IMR-90 (cell line): ENCODE data around the gene TAF4B. TPM values are rescaled to one million over a fixed set of nuclear protein-coding genes. Genes with fewer than 3 reads are reported as not detected.
A peak's percentile ranks its signal among the peaks of the same experiment; 100 is the strongest.

ENCODE experiments used
- ATAC-seq: fragments of 200-7000 bp; cut with Tn5 transposase; 2 replicates; pipeline ENCODE4 v1.9.1; 2020; ENCODE audit warnings: low read depth, mild to moderate bottlenecking, moderate library complexity
- Bru-seq: library from RNA; stranded (reverse); fragments of 400-500 nt; gene quantifications from one replicate; lab custom pipeline; 2021; lab: Mats Ljungman, UMichigan
- BruChase-seq, 2 experiments: library from RNA; stranded (reverse); fragments of 400-500 nt; gene quantifications; one replicate each; lab custom pipeline; 2021; lab: Mats Ljungman, UMichigan
- BruUV-seq: library from RNA; stranded (reverse); fragments of 400-500 nt; replicated peaks from 2 replicates; lab custom pipeline; 2021; lab: Mats Ljungman, UMichigan
- CTCF ChIA-PET: fragments of 300-600 bp; formaldehyde crosslinking; extraction: SDS; loops from one replicate; lab custom pipeline; 2021; ENCODE audit warnings: antibody characterized with exemption; lab: Yijun Ruan, JAX
- POLR2A ChIA-PET: fragments of 300-600 bp; sonication (Branson Sonifier 250); formaldehyde crosslinking; loops from one replicate; lab custom pipeline; 2022; ENCODE audit warnings: antibody characterized with exemption; ENCODE audit not compliant: unreplicated experiment; lab: Charles Lee
- DNase-seq: peaks from one replicate; pipeline ENCODE4 v3.0.0; 2013
- H2AFZ ChIP-seq: replicated peaks from 2 replicates; pipeline ENCODE3; 2013; ENCODE audit warnings: low read length, mild to moderate bottlenecking; ENCODE audit not compliant: poor library complexity
- H2AK5ac ChIP-seq: 2 replicates; pipeline ENCODE4 v1.6.1; 2013; ENCODE audit warnings: low read depth, low read length, inconsistent platforms
- H2AK9ac ChIP-seq: replicated peaks from 2 replicates; pipeline ENCODE3; 2013; ENCODE audit warnings: mild to moderate bottlenecking, low read depth, low read length, moderate library complexity; ENCODE audit not compliant: poor library complexity
- H2BK120ac ChIP-seq: 2 replicates; pipeline ENCODE4 v1.6.1; 2013; ENCODE audit warnings: low read depth, low read length, inconsistent platforms
- H2BK15ac ChIP-seq: 3 replicates; pipeline ENCODE4 v1.6.1; 2013; ENCODE audit warnings: low read depth, low read length, inconsistent platforms
- H2BK20ac ChIP-seq: 2 replicates; pipeline ENCODE4 v1.6.1; 2013; ENCODE audit warnings: low read depth, mild to moderate bottlenecking, inconsistent platforms, low read length, moderate library complexity
- H2BK5ac ChIP-seq: 2 replicates; pipeline ENCODE4 v1.6.1; 2013; ENCODE audit warnings: mild to moderate bottlenecking, low read depth, low read length, inconsistent platforms; ENCODE audit not compliant: poor library complexity, severe bottlenecking
- H3K14ac ChIP-seq: replicated peaks from 2 replicates; pipeline ENCODE4 v1.6.1; 2013; ENCODE audit warnings: low read depth, low read length, inconsistent platforms
- H3K18ac ChIP-seq: 2 replicates; pipeline ENCODE4 v1.6.1; 2013; ENCODE audit warnings: low read depth, low read length, control low read depth
- H3K23ac ChIP-seq: 2 replicates; pipeline ENCODE4 v1.6.1; 2013; ENCODE audit warnings: low read depth, low read length, inconsistent platforms
- H3K27ac ChIP-seq: 2 replicates; pipeline ENCODE4 v1.5.1; 2013; ENCODE audit warnings: mild to moderate bottlenecking, control low read depth, low read length; ENCODE audit not compliant: insufficient read depth
- H3K27me3 ChIP-seq: 2 replicates; pipeline ENCODE4 v1.6.1; 2013; ENCODE audit warnings: low read length; ENCODE audit not compliant: control insufficient read depth, insufficient read depth
- H3K36me3 ChIP-seq: 2 replicates; pipeline ENCODE4 v1.6.1; 2013; ENCODE audit warnings: low read length, mixed read lengths; ENCODE audit not compliant: control insufficient read depth, insufficient read depth
- H3K4ac ChIP-seq: 2 replicates; pipeline ENCODE4 v1.6.1; 2013; ENCODE audit warnings: low read depth, low read length, inconsistent platforms
- H3K4me1 ChIP-seq: 2 replicates; pipeline ENCODE4 v1.6.1; 2013; ENCODE audit warnings: low read length, mixed read lengths; ENCODE audit not compliant: control insufficient read depth, insufficient read depth
- H3K4me2 ChIP-seq: 2 replicates; pipeline ENCODE4 v1.6.1; 2013; ENCODE audit warnings: low read depth, mild to moderate bottlenecking, control low read depth, low read length, moderate library complexity
- H3K4me3 ChIP-seq: 2 replicates; pipeline ENCODE4 v1.5.1; 2013; ENCODE audit warnings: low read depth, mild to moderate bottlenecking, control low read depth, low read length, moderate library complexity; ENCODE audit not compliant: insufficient read depth
- H3K56ac ChIP-seq: 2 replicates; pipeline ENCODE4 v1.6.1; 2013; ENCODE audit warnings: low read length, inconsistent platforms; ENCODE audit not compliant: insufficient read depth; ENCODE audit errors: extremely low read depth
- H3K79me1 ChIP-seq, 2 experiments: 2 replicates each; pipeline ENCODE4 v1.6.1; 2013; ENCODE audit warnings: low read length in 2 of 2, inconsistent platforms in 1 of 2, low read depth in 1 of 2
- H3K9ac ChIP-seq: 2 replicates; pipeline ENCODE4 v1.6.1; 2013; ENCODE audit warnings: low read depth, low read length, control low read depth
- H3K9me1 ChIP-seq: 2 replicates; pipeline ENCODE4 v1.6.1; 2013; ENCODE audit warnings: low read length, inconsistent platforms; ENCODE audit not compliant: insufficient read depth
- H3K9me3 ChIP-seq: 2 replicates; pipeline ENCODE4 v1.6.1; 2013; ENCODE audit warnings: low read length; ENCODE audit not compliant: control insufficient read depth, insufficient read depth
- H4K20me1 ChIP-seq: 2 replicates; pipeline ENCODE4 v1.6.1; 2013; ENCODE audit warnings: low read length, inconsistent platforms; ENCODE audit not compliant: insufficient read depth
- H4K5ac ChIP-seq: 2 replicates; pipeline ENCODE4 v1.6.1; 2013; ENCODE audit warnings: mild to moderate bottlenecking, low read depth, low read length, control low read depth
- H4K8ac ChIP-seq, 2 experiments: 2 replicates each; pipeline ENCODE4 v1.6.1; 2013; ENCODE audit warnings: low read depth in 2 of 2, low read length in 2 of 2, control low read depth in 1 of 2, inconsistent platforms in 1 of 2
- H4K91ac ChIP-seq: 2 replicates; pipeline ENCODE4 v1.6.1; 2013; ENCODE audit warnings: low read depth, low read length, inconsistent platforms; ENCODE audit not compliant: insufficient read depth
- BHLHE40 ChIP-seq: fragments of 150-350 bp; IDR thresholded peaks from 2 replicates; pipeline ENCODE4 v1.6.1; 2016; ENCODE audit warnings: mild to moderate bottlenecking, low read depth, low read length
- FOS ChIP-seq: fragments of 150-350 bp; IDR thresholded peaks from 2 replicates; pipeline ENCODE4 v1.6.1; 2016; ENCODE audit warnings: low read depth, low read length
- MAZ ChIP-seq: IDR thresholded peaks from 2 replicates; pipeline ENCODE4 v1.6.1; 2012; ENCODE audit warnings: low read depth, mild to moderate bottlenecking, low read length, improper control_type of control experiment, moderate library complexity, borderline replicate concordance
- MXI1 ChIP-seq: IDR thresholded peaks from 2 replicates; pipeline ENCODE4 v1.6.1; 2012; ENCODE audit warnings: low read depth, mild to moderate bottlenecking, low read length, moderate library complexity, borderline replicate concordance
- RCOR1 ChIP-seq: IDR thresholded peaks from 2 replicates; pipeline ENCODE4 v1.6.1; 2012; ENCODE audit warnings: mild to moderate bottlenecking, low read length, improper control_type of control experiment; ENCODE audit not compliant: insufficient replicate concordance
- WGBS, 2 experiments: methylation state at CpG; one replicate each; pipeline versions ENCODE4 v1.1.5 to v1.1.7; 2013; ENCODE audit warnings: missing lambda C conversion rate in 2 of 2; ENCODE audit not compliant: insufficient read length in 1 of 2; ENCODE audit errors: extremely low coverage in 2 of 2; 5-methylcytosine and 5-hydroxymethylcytosine counted together
- dilution Hi-C: fragments of 300-500 bp; cut with HindIII; formaldehyde crosslinking; loops from one replicate; pipeline ENCODE4 v1.14.3; 2018; ENCODE audit warnings: low sequenced_read_pairs; ENCODE audit not compliant: unreplicated experiment
- in situ Hi-C: fragments of 300-500 bp; cut with MboI; formaldehyde crosslinking; loops from 3 replicates; pipeline ENCODE4 v1.14.3; 2019; ENCODE audit warnings: low sequenced_read_pairs, inconsistent platforms, mixed read lengths
- intact Hi-C: fragments of 100-400 bp; cut with micrococcal nuclease; formaldehyde crosslinking; loops from 2 replicates; pipeline ENCODE4 v1.10.0; 2022
- long read RNA-seq: library from polyadenylated mRNA; unstranded; transcript quantifications from one replicate; pipeline ENCODE4 v2.0.0, GENCODE V29; 2021; ENCODE audit not compliant: unreplicated experiment
- polyA plus RNA-seq, 3 experiments: library from polyadenylated mRNA; depleted of rRNA; stranded (reverse); fragments of >200 nt; gene quantifications; 2 replicates each; pipeline ENCODE4 v1.2.3, GENCODE V29; 2012; ENCODE audit warnings: low replicate concordance in 1 of 3
- total RNA-seq: library from RNA; depleted of rRNA; stranded (reverse); fragments of >200 nt; gene quantifications from 2 replicates; pipeline ENCODE4 v1.2.3, GENCODE V29; 2012; rRNA removed
- TF ChIP-seq, protein P1 (sequence below): fragments of 150-350 bp; IDR thresholded peaks from 2 replicates; pipeline ENCODE4 v1.6.1; 2017; ENCODE audit warnings: mild to moderate bottlenecking, antibody characterized with exemption, low read length, low read depth
- TF ChIP-seq, protein P2 (sequence below): fragments of 150-350 bp; IDR thresholded peaks from 2 replicates; pipeline ENCODE4 v1.6.1; 2016; ENCODE audit warnings: low read depth, mild to moderate bottlenecking, low read length, moderate library complexity, borderline replicate concordance

TAF4B gene, protein sequence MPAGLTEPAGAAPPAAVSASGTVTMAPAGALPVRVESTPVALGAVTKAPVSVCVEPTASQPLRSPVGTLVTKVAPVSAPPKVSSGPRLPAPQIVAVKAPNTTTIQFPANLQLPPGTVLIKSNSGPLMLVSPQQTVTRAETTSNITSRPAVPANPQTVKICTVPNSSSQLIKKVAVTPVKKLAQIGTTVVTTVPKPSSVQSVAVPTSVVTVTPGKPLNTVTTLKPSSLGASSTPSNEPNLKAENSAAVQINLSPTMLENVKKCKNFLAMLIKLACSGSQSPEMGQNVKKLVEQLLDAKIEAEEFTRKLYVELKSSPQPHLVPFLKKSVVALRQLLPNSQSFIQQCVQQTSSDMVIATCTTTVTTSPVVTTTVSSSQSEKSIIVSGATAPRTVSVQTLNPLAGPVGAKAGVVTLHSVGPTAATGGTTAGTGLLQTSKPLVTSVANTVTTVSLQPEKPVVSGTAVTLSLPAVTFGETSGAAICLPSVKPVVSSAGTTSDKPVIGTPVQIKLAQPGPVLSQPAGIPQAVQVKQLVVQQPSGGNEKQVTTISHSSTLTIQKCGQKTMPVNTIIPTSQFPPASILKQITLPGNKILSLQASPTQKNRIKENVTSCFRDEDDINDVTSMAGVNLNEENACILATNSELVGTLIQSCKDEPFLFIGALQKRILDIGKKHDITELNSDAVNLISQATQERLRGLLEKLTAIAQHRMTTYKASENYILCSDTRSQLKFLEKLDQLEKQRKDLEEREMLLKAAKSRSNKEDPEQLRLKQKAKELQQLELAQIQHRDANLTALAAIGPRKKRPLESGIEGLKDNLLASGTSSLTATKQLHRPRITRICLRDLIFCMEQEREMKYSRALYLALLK
- total RNA-seq (0.83 and 1.1 TPM in 2 replicates), polyA plus RNA-seq (2012; rRNA removed) (0.38 and 0.42 TPM in 2 replicates), Bru-seq, nascent RNA (percentile 31 among the genes with signal in this experiment), BruChase-seq, experiment 1, labeled RNA remaining after a 6-hour chase (percentile 17 among the genes with signal in this experiment), BruChase-seq, experiment 2, labeled RNA remaining after a 2-hour chase (percentile 24 among the genes with signal in this experiment)
- 0.19 and 0.24 TPM in 2 replicates for polyA plus RNA-seq (2012; cell fraction: cytosol; rRNA removed)
- 0.26 and 0.52 TPM in 2 replicates for polyA plus RNA-seq (2012; cell fraction: nucleus; rRNA removed; ENCODE audit: low replicate concordance)
- long read RNA-seq, full-length matches to known transcripts = 2 of 2 reads
- long read RNA-seq, partial matches to known transcripts = 0 of 2 reads
- long read RNA-seq, other reads (novel, unspliced or antisense) = 0 of 2 reads

DNA sequence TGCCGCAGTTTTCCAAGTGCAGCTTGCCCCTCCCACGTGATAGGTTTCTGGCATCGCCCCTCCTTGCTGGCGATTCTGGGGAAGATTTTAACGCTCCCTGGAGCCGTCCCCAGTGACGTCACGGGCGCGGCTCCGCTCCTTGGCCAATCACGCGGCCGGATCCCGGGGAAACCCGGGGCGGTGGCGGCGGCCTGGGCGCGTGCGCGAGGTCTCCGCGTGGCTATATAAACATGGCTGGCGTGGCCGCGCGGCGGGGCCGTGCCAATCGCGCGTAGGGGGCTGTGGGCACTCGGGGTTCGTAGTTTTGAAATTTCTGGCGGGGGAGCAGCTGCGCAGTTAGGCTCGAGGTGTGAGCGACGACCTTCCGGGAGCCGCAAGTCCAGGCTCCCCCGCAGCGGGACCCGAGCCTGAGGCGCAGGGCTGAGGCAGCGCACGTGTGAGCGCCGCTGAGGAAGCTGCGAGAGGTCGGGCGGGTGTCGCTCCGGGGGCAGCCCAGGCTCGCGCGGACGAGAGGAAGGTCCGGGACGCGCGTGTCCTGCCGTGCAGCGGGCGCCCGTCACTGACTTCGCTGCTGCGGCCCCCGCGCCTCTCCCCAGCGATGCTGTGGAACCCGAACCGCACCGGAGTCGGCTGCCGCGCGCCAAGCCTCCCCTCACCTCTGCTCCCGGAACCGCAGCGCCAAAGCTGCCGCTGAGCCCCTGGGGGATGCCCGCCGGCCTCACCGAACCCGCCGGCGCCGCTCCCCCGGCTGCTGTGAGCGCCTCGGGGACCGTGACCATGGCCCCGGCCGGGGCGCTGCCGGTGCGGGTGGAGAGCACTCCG lies at the start of gene TAF4B:
Gene TAF4B (plus strand): TSS at position 217 of the 822 bp plus-strand sequence. CDS start 489 bp downstream, at position 706.
- peak within 1 kb of the TSS; percentile 69 for H3K4me3 ChIP-seq
- no peaks in the 10 kb centered on the region for H3K9me3 ChIP-seq
- H3K18ac ChIP-seq = no peak within 1 kb of the TSS
- DNase-seq = peak; percentile 83
- POLR2A ChIA-PET = interaction anchor here (0.6 kb wide), 1 partner anchor 49 kb away, joined by 3 read pairs; no protein-coding TSS in a partner anchor
- TF ChIP-seq, protein P1, sequence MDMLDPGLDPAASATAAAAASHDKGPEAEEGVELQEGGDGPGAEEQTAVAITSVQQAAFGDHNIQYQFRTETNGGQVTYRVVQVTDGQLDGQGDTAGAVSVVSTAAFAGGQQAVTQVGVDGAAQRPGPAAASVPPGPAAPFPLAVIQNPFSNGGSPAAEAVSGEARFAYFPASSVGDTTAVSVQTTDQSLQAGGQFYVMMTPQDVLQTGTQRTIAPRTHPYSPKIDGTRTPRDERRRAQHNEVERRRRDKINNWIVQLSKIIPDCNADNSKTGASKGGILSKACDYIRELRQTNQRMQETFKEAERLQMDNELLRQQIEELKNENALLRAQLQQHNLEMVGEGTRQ = peak; percentile 84
- TF ChIP-seq FOS (0 out of 2 replicates have a peak, but pooled peaks have one; percentile 7), BHLHE40 (peak; percentile 69), RCOR1 (peak; percentile 8), MXI1 (peak; percentile 93), MAZ (no peak)
- TF ChIP-seq, protein P2, sequence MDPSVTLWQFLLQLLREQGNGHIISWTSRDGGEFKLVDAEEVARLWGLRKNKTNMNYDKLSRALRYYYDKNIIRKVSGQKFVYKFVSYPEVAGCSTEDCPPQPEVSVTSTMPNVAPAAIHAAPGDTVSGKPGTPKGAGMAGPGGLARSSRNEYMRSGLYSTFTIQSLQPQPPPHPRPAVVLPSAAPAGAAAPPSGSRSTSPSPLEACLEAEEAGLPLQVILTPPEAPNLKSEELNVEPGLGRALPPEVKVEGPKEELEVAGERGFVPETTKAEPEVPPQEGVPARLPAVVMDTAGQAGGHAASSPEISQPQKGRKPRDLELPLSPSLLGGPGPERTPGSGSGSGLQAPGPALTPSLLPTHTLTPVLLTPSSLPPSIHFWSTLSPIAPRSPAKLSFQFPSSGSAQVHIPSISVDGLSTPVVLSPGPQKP = no peak
- CTCF ChIA-PET = no interaction called here
- no peak within 1 kb of the TSS for H2BK120ac ChIP-seq
- dilution Hi-C loops = no loop called here
- peak within 1 kb of the TSS; percentile 75 for H2AK9ac ChIP-seq
- H3K9me1 ChIP-seq = no peaks in the 10 kb centered on the region
- no peak within 1 kb of the TSS for H4K91ac ChIP-seq
- H3K23ac ChIP-seq = no peak within 1 kb of the TSS; the same call in 1 of the 2 replicates
- 0 out of 2 replicates have a peak within 1 kb of the TSS, but pooled peaks have one; percentile 25 for H3K14ac ChIP-seq
- no peak within 1 kb of the TSS for H4K8ac ChIP-seq
- H3K4ac ChIP-seq = no peak within 1 kb of the TSS
- no peaks in the 10 kb centered on the region for H3K36me3 ChIP-seq
- H3K4me1 ChIP-seq = no peaks in the 10 kb centered on the region
- 1% methylated on average over 34 of the region's 101 CpGs; no CpG with 5 or more reads in 1 of the 2 experiments for WGBS, 2 experiments
- H3K27ac ChIP-seq = no peak within 1 kb of the TSS
- H3K9ac ChIP-seq = peak within 1 kb of the TSS; percentile 44; the same call in 1 of the 2 replicates
- H4K5ac ChIP-seq = no peak within 1 kb of the TSS
- peak within 1 kb of the TSS; percentile 89 for H2AFZ ChIP-seq
- H3K27me3 ChIP-seq = no peaks in the 10 kb centered on the region; the same call in 1 of the 2 replicates
- peak; percentile 98 for ATAC-seq
- no peak within 1 kb of the TSS for H2AK5ac ChIP-seq
- H3K56ac ChIP-seq = no peak within 1 kb of the TSS
- H4K20me1 ChIP-seq = no peaks in the 10 kb centered on the region
- in situ Hi-C loops = no loop called here
- no peak within 1 kb of the TSS for H2BK5ac ChIP-seq
- BruUV-seq = no TSS peak
- no peak within 1 kb of the TSS for H2BK20ac ChIP-seq
- peak within 1 kb of the TSS; percentile 81 for H3K4me2 ChIP-seq
- intact Hi-C loops = no loop called here
- no peak within 1 kb of the TSS for H2BK15ac ChIP-seq
- no peaks in the 10 kb centered on the region for H3K79me1 ChIP-seq
